NB4 (cell line): ENCODE data around the gene CAMK4.
"Not testable (repeated sequence)": the region's sequence is repeated elsewhere in the genome, so short reads cannot be mapped to it uniquely, and the experiment has no call there.

Experiments
- DNase-seq: peaks from one replicate; pipeline ENCODE4 v3.0.0; 2010; ENCODE audit warnings: low read depth
- H3K4me3 ChIP-seq: one replicate; pipeline ENCODE4 v1.5.1; 2011; ENCODE audit warnings: mild to moderate bottlenecking, low read depth, low read length, moderate library complexity
- MYC ChIP-seq: IDR thresholded peaks from 2 replicates; pipeline ENCODE4 v1.6.1; 2011; ENCODE audit warnings: low read depth, low read length
- POLR2A ChIP-seq: IDR thresholded peaks from 2 replicates; pipeline ENCODE4 v1.6.1; 2011; ENCODE audit warnings: mild to moderate bottlenecking; ENCODE audit not compliant: insufficient read length; ENCODE audit errors: extremely low read depth
- TF ChIP-seq, protein P1 (sequence below): IDR thresholded peaks from one replicate; pipeline ENCODE4 v1.5.1; 2012; ENCODE audit warnings: low read depth, low read length
- TF ChIP-seq, protein P2 (sequence below): IDR thresholded peaks from 2 replicates; pipeline ENCODE4 v1.6.1; 2011; ENCODE audit warnings: low read depth, low read length

CAMK4 gene

DNA sequence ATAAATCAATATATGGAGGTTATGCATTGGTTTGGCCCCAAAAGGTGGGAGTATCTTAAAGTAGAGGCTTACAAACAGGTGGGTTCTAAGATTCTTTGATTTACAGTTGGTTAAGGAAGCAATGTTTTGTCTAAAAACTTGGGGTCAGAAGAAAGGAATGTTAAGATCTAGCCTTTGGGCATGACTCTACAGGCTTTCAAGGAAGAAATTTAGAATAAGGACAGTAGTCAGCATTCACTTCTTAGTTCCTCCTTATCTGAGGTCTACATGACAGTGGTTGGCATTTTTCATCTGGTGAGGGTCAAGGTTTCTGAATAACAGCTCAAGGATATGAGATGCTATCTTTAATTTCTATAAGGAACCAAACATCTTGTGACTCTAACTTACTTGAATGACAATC lies 122.8 kb downstream of the CAMK4 start:
- no peak for DNase-seq
- H3K4me3 ChIP-seq, result no peak overlapping the region
- TF ChIP-seq, protein P1, sequence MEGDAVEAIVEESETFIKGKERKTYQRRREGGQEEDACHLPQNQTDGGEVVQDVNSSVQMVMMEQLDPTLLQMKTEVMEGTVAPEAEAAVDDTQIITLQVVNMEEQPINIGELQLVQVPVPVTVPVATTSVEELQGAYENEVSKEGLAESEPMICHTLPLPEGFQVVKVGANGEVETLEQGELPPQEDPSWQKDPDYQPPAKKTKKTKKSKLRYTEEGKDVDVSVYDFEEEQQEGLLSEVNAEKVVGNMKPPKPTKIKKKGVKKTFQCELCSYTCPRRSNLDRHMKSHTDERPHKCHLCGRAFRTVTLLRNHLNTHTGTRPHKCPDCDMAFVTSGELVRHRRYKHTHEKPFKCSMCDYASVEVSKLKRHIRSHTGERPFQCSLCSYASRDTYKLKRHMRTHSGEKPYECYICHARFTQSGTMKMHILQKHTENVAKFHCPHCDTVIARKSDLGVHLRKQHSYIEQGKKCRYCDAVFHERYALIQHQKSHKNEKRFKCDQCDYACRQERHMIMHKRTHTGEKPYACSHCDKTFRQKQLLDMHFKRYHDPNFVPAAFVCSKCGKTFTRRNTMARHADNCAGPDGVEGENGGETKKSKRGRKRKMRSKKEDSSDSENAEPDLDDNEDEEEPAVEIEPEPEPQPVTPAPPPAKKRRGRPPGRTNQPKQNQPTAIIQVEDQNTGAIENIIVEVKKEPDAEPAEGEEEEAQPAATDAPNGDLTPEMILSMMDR, result no peak
- TF ChIP-seq MYC, result no peak
- no peak for TF ChIP-seq POLR2A
- TF ChIP-seq, protein P2, sequence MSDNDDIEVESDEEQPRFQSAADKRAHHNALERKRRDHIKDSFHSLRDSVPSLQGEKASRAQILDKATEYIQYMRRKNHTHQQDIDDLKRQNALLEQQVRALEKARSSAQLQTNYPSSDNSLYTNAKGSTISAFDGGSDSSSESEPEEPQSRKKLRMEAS, result no peak

DNA sequence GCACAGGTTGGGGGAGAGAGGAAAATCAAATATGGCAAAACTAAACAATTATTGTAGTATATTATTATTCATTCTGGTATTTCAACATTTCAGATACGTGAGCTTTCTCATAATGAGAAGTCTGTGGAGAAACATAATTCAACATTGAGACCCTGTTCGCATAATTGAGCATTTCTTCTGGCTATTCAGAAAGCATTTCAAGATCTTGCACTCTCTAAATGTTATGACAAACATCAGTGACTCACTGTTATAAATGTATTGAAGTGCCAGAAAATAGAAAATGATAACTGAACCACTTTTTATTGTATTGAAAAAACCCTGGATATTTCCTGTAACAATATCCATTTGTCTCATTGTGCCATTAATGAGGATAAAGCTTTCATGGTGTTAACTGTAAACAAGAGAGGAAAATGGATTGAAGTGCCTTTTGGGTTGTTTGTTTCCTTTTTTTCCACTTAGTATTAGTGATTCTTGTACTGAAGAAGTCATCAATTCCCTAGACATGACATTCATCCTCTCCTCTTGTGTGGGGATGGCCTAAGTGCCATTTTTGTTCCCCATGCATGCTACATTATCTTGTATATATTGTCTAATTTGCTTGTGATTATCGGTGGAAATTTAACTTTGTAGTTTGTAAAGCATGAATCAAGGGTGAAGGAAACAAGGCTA lies 124.6 kb downstream of the CAMK4 start:
- TF ChIP-seq POLR2A, result no peak
- TF ChIP-seq, protein P2, result no peak
- no peak for TF ChIP-seq MYC
- TF ChIP-seq, protein P1, result no peak
- H3K4me3 ChIP-seq, result no peak overlapping the region
- DNase-seq, result no peak

DNA sequence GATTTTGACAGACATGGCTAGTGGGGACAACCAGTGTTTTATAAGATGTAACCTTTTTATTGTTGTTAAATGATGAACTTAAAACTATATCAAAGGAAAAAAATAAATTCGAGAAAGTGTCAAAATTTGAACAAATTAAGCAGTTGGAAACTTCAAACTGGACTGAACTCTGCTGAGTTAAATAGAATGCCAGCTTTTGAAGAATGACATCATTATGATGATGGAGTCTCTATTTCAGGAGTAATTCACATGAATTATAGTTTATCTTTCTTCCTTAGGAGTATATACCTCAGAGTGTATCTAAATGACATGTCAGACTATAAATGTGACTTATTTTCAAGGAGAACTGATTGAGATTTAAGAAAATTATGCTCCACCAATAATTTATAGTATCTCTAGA lies 125.2 kb downstream of the CAMK4 start:
- H3K4me3 ChIP-seq, result no peak overlapping the region
- DNase-seq, result no peak
- TF ChIP-seq MYC, result no peak
- no peak for TF ChIP-seq POLR2A
- TF ChIP-seq, protein P2, result no peak
- TF ChIP-seq, protein P1, result no peak

DNA sequence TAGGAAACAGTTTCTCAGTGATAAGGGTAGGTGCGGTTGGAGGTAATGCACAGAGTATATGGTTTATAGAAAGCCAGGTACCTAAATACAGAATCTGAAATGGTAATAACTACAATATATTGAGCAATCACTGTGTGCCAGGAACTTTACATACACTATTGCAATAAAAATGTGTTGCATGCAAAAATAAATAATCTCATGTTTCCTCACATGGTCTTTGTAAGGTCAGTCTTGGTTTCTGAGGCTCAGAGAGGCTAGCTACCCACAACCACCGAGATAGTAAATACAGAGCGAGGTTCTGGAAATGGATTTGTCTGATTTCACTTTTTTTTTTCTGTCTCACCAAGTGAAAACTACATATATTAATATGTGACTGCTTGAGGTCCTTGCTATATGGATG lies 128.9 kb downstream of the CAMK4 start:
- TF ChIP-seq, protein P2, result no peak
- TF ChIP-seq, protein P1, result no peak
- TF ChIP-seq POLR2A (no peak), MYC (no peak)
- DNase-seq, result no peak

DNA sequence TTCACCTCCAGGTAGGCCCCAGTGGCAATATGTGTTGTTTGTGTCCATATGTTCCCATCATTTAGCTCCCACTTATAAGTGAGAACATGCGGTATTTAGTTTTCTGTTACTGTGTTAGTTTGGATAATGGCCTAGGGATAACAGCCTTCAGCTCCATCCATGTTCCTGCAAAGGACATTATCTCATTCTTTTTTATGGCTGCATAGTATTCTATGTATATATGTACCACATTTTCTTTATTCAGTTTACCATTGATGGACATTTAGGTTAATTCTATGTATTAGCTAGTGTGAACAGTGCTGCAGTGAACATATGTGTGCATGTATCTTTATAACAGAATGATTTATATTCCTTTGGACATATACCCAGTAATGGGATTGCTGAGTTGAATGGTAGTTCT lies 134.5 kb downstream of the CAMK4 start:
- H3K4me3 ChIP-seq, DNase-seq: not testable (repeated sequence)

More for the DNA sequence above, 128.9 kb downstream of the CAMK4 start:
- H3K4me3 ChIP-seq, result no peak overlapping the region

DNA sequence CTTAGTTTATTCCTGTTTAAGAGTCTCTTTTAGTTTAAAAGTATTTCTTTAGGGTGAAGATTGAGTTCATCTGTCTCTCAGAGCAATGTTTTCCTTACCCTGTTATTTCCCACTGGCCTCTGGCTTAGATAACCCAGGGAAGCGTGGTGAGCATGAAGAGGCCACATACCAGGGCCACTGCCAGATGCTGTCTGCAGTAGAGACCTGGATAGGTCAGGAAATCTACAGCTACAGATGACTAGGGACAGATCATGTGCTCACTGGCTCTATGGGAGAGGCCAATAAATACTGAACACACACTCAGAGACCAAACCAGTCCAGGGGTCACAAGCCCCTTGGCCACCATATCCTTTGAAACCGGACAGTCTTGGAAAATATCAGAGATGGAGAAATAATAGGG lies 136.0 kb downstream of the CAMK4 start:
- TF ChIP-seq MYC (no peak), POLR2A (no peak)
- TF ChIP-seq, protein P1, result no peak
- TF ChIP-seq, protein P2, result no peak
- DNase-seq, result no peak
- H3K4me3 ChIP-seq, result no peak overlapping the region
